ENCODE measurements around the gene ZMYM2.

ZMYM2 gene

DNA sequence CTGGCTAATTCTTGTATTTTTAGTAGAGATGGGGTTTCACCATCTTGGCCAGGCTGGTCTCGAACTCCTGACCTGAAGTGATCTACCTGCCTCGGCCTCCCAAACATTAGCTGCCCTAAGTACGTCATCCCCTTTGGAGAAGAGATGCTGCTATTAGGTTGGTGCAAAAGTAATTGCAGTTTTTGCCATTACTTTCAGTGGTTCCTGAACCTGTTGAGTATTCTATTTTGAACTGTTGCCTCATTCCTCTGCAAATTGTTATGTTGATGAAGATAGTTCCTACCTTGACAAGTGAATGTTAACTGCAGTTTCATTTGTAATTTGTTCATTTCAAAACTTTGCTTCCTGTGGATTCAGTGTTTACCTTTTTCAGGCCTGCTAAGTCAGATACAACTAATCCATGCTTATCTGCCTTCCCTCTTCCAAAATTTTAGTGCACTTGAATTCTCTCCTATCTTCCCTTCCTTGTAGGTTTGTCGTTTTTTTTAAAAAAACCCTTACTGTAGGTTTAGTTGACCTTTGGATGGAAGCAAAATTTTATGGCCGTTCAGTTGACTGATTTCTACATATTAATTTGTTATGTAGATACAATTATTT lies 24.0 kb downstream of the ZMYM2 start:
- peaks cover 53% of the 10 kb centered on the region for H4K20me1 ChIP-seq (ENCODE audit: insufficient read depth, low read length)
- H3K4me1 ChIP-seq (ENCODE audit: low read length): peaks cover 12% of the 10 kb centered on the region
- TF ChIP-seq CTCF (IDR thresholded peaks at IDR 0.05; ENCODE audit: low read depth, low read length) (no peak), EZH2phosphoT487 (IDR thresholded peaks at IDR 0.05; ENCODE audit: low read depth) (no peak)
- H3K9me3 ChIP-seq (ENCODE audit: insufficient read depth, low read length): 0 out of 2 replicates have a peak, but pooled peaks cover 2% of the 10 kb centered on the region
- peaks cover 94% of the 10 kb centered on the region for H3K79me2 ChIP-seq (ENCODE audit: low read length)
- peaks cover 32% of the 10 kb centered on the region for H3K36me3 ChIP-seq (replicated peaks; ENCODE audit: low read depth, low read length)
- H3K27ac ChIP-seq (ENCODE audit: low read length): no peak overlapping the region
- no peak overlapping the region for H2AFZ ChIP-seq (ENCODE audit: low read depth, low read length)
- no peak overlapping the region for H3K9ac ChIP-seq (ENCODE audit: low read length)
- H3K27me3 ChIP-seq (ENCODE audit: low read depth, low read length): no peaks in the 10 kb centered on the region
- no peak overlapping the region for H3K4me2 ChIP-seq (ENCODE audit: low read length)
- H3K4me3 ChIP-seq (ENCODE audit: low read length): no peak overlapping the region

GRCh38 chr13:19984430-19985218 lies 26.1 kb downstream of the ZMYM2 start:
- Histone ChIP-seq H3K79me2 (ENCODE audit: low read length) (peaks cover 95% of the 10 kb centered on the region), H3K4me2 (ENCODE audit: low read length) (peak overlapping the region; percentile 21), H3K27me3 (ENCODE audit: low read depth, low read length) (no peaks in the 10 kb centered on the region), H2AFZ (ENCODE audit: low read depth, low read length) (no peak overlapping the region), H3K4me1 (ENCODE audit: low read length) (peaks cover 12% of the 10 kb centered on the region), H3K9ac (ENCODE audit: low read length) (no peak overlapping the region), H4K20me1 (ENCODE audit: insufficient read depth, low read length) (peaks cover 68% of the 10 kb centered on the region), H3K27ac (ENCODE audit: low read length) (peak overlapping the region; percentile 9; the same call in 1 of the 2 replicates), H3K9me3 (ENCODE audit: insufficient read depth, low read length) (no peaks in the 10 kb centered on the region), H3K36me3 (replicated peaks; ENCODE audit: low read depth, low read length) (peaks cover 22% of the 10 kb centered on the region), H3K4me3 (ENCODE audit: low read length) (no peak overlapping the region)
- no peak for TF ChIP-seq EZH2phosphoT487 (IDR thresholded peaks at IDR 0.05; ENCODE audit: low read depth)
- peak; percentile 67 for TF ChIP-seq CTCF (IDR thresholded peaks at IDR 0.05; ENCODE audit: low read depth, low read length)

DNA sequence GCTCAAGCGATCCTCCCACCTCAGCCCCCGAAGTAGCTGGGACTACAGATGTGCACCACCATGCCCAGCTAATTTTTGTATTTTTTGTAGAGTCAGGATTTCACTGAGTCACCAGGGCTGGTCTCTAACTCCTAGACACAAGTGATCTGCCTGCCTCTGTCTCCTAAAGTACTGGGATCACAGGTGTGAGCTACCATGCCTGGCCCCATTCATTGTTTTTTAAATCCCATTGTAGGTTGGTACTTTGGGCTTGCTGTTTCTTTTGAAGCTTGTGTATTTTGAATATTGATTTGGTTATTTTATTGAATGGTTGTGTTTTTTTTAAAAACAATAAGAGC lies 26.7 kb downstream of the ZMYM2 start:
- Histone ChIP-seq H3K79me2 (ENCODE audit: low read length) (peaks cover 96% of the 10 kb centered on the region), H3K36me3 (replicated peaks; ENCODE audit: low read depth, low read length) (peaks cover 23% of the 10 kb centered on the region), H3K27ac (ENCODE audit: low read length) (0 out of 2 replicates have a peak overlapping the region, but pooled peaks have one; percentile 1), H3K4me1 (ENCODE audit: low read length) (peaks cover 12% of the 10 kb centered on the region), H4K20me1 (ENCODE audit: insufficient read depth, low read length) (peaks cover 73% of the 10 kb centered on the region), H3K4me3 (ENCODE audit: low read length) (no peak overlapping the region), H3K27me3 (ENCODE audit: low read depth, low read length) (no peaks in the 10 kb centered on the region), H3K9ac (ENCODE audit: low read length) (no peak overlapping the region), H2AFZ (ENCODE audit: low read depth, low read length) (no peak overlapping the region), H3K9me3 (ENCODE audit: insufficient read depth, low read length) (no peaks in the 10 kb centered on the region), H3K4me2 (ENCODE audit: low read length) (no peak overlapping the region; the same call in 1 of the 2 replicates)
- TF ChIP-seq EZH2phosphoT487 (IDR thresholded peaks at IDR 0.05; ENCODE audit: low read depth): no peak
- TF ChIP-seq CTCF (IDR thresholded peaks at IDR 0.05; ENCODE audit: low read depth, low read length): no peak

- Histone ChIP-seq H3K79me2 (ENCODE audit: low read length) (peaks cover 99% of the 10 kb centered on the region), H3K9me3 (ENCODE audit: insufficient read depth, low read length) (no peaks in the 10 kb centered on the region), H3K9ac (ENCODE audit: low read length) (no peak overlapping the region), H3K36me3 (replicated peaks; ENCODE audit: low read depth, low read length) (peaks cover 41% of the 10 kb centered on the region), H3K4me2 (ENCODE audit: low read length) (no peak overlapping the region), H3K4me3 (ENCODE audit: low read length) (no peak overlapping the region), H3K27ac (ENCODE audit: low read length) (no peak overlapping the region), H2AFZ (ENCODE audit: low read depth, low read length) (no peak overlapping the region), H3K27me3 (ENCODE audit: low read depth, low read length) (no peaks in the 10 kb centered on the region), H4K20me1 (ENCODE audit: insufficient read depth, low read length) (peaks cover 61% of the 10 kb centered on the region), H3K4me1 (ENCODE audit: low read length) (no peaks in the 10 kb centered on the region)
- TF ChIP-seq EZH2phosphoT487 (IDR thresholded peaks at IDR 0.05; ENCODE audit: low read depth) (no peak), CTCF (IDR thresholded peaks at IDR 0.05; ENCODE audit: low read depth, low read length) (no peak)
These were observed 33.0 kb downstream of the ZMYM2 start for GRCh38 chr13:19991531-19991930.

All from OCI-LY3 (cell line).